ENCODE measurements around the gene SPAG16. TPM values are rescaled to one million over a fixed set of nuclear protein-coding genes. Genes with fewer than 3 reads are reported as not detected.

The SPAG16 gene
- total and polyA plus RNA-seq, 10 donors = 9.0 to 19.7 (median 12.2) TPM

DNA sequence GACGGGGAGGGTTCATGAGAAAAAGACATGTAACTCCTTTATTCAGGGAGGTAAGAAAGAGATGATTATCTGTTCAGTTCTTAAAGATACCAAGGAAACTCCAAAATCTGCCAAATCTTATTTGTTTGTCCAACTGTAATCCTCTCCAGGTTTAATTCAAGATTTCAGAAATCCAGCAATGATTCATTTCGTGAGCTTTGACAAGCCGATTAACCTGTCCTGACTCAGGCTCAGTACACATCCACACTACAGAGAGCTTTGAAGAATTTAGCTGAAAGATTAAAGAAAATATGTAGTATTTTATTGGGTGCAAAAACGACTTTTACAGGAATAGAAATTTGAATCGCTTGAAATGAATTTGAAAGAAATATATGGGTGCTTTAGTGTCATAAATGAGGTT lies 1.1 kb downstream of the SPAG16 start:
- intact Hi-C loops (cut with DNase I; ENCODE audit: low total_unique reads) = no loop called here
- TF ChIP-seq, protein P1, sequence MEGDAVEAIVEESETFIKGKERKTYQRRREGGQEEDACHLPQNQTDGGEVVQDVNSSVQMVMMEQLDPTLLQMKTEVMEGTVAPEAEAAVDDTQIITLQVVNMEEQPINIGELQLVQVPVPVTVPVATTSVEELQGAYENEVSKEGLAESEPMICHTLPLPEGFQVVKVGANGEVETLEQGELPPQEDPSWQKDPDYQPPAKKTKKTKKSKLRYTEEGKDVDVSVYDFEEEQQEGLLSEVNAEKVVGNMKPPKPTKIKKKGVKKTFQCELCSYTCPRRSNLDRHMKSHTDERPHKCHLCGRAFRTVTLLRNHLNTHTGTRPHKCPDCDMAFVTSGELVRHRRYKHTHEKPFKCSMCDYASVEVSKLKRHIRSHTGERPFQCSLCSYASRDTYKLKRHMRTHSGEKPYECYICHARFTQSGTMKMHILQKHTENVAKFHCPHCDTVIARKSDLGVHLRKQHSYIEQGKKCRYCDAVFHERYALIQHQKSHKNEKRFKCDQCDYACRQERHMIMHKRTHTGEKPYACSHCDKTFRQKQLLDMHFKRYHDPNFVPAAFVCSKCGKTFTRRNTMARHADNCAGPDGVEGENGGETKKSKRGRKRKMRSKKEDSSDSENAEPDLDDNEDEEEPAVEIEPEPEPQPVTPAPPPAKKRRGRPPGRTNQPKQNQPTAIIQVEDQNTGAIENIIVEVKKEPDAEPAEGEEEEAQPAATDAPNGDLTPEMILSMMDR (IDR thresholded peaks at IDR 0.05 in 8 of 11, conservative IDR thresholded peaks at IDR 0.05 in 3 of 11) = no peak
- TF ChIP-seq POLR2AphosphoS5 (IDR thresholded peaks at IDR 0.05) = no peak
- no peak for TF ChIP-seq POLR2A (IDR thresholded peaks at IDR 0.05)
- DNase-seq = no peak
- no peaks in the 10 kb centered on the region for H3K9me3 ChIP-seq
- H3K27ac ChIP-seq = no peak overlapping the region
- WGBS, 5 donors = 92 to 94% (median 94%) methylated on average over 5 of the region's 5 CpGs
- H3K36me3 ChIP-seq = no peaks in the 10 kb centered on the region
- peaks cover 0 to 29% (median 26%) of the 10 kb centered on the region in 6 donors for H3K4me1 ChIP-seq
- H3K27me3 ChIP-seq (replicated peaks in 1 of 7) = no peaks in the 10 kb centered on the region
- H3K4me3 ChIP-seq = peak overlapping the region in 1 of 8 donors; percentile 82

DNA sequence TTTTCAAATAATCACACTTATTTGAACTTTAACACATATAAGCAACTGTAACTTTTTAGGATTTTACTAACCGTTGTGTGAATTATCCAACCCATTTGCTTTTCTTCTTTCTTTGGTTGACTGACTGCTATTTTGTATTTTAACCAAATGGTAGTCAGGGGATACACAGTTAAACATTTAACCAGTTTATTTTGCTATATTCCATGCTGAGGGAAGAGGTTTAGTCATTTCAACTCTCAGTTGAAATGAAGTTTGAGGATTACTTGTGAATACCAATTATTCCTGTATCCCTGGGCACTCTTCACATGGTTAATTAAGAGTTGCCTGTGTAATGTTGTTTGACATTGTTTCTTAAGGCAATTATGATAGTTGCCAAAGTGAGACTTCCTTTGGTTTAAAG lies 1.9 kb downstream of the SPAG16 start:
- Histone ChIP-seq H3K9me3 (no peaks in the 10 kb centered on the region), H3K4me1 (peaks cover 0 to 29% (median 26%) of the 10 kb centered on the region in 6 donors), H3K27ac (no peak overlapping the region), H3K27me3 (replicated peaks in 1 of 7) (no peaks in the 10 kb centered on the region), H3K4me3 (no peak overlapping the region), H3K36me3 (no peaks in the 10 kb centered on the region)
- intact Hi-C loops (cut with DNase I; ENCODE audit: low total_unique reads) = no loop called here
- DNase-seq = no peak
- TF ChIP-seq POLR2AphosphoS5 (IDR thresholded peaks at IDR 0.05) (no peak), POLR2A (IDR thresholded peaks at IDR 0.05) (no peak)
- TF ChIP-seq, protein P1 (IDR thresholded peaks at IDR 0.05 in 8 of 11, conservative IDR thresholded peaks at IDR 0.05 in 3 of 11) = no peak
- WGBS, 5 donors = 79 to 95% (median 90%) methylated on average over 1 of the region's 1 CpG

GRCh38 chr2:213288913-213289700 lies 4.8 kb downstream of the SPAG16 start:
- intact Hi-C loops (cut with DNase I; ENCODE audit: low total_unique reads) = no loop called here

GRCh38 chr2:213290501-213290900 lies 6.2 kb downstream of the SPAG16 start:
- H3K27me3 ChIP-seq (replicated peaks in 1 of 7) = no peaks in the 10 kb centered on the region
- H3K9me3 ChIP-seq = no peaks in the 10 kb centered on the region
- no peak overlapping the region for H3K4me3 ChIP-seq
- TF ChIP-seq, protein P1 (IDR thresholded peaks at IDR 0.05 in 8 of 11, conservative IDR thresholded peaks at IDR 0.05 in 3 of 11) = no peak
- TF ChIP-seq POLR2A (IDR thresholded peaks at IDR 0.05) = no peak
- TF ChIP-seq POLR2AphosphoS5 (IDR thresholded peaks at IDR 0.05) = no peak
- peaks cover 0 to 5% (median 4%) of the 10 kb centered on the region in 6 donors for H3K4me1 ChIP-seq
- no peak overlapping the region for H3K27ac ChIP-seq
- no peak for DNase-seq
- no peaks in the 10 kb centered on the region for H3K36me3 ChIP-seq
- intact Hi-C loops (cut with DNase I; ENCODE audit: low total_unique reads) = no loop called here
- WGBS, 5 donors = 84 to 97% (median 92%) methylated on average over 3 of the region's 3 CpGs

More at GRCh38 chr2:213288913-213289700, 4.8 kb downstream of the SPAG16 start:
- Histone ChIP-seq H3K36me3 (no peaks in the 10 kb centered on the region), H3K9me3 (no peaks in the 10 kb centered on the region), H3K27ac (no peak overlapping the region), H3K4me3 (no peak overlapping the region), H3K27me3 (replicated peaks in 1 of 7) (no peaks in the 10 kb centered on the region), H3K4me1 (peaks cover 0 to 15% (median 14%) of the 10 kb centered on the region in 6 donors)
- 79 to 88% (median 84%) methylated on average over 2 of the region's 2 CpGs for WGBS, 5 donors
- no peak for DNase-seq
- TF ChIP-seq, protein P1 (IDR thresholded peaks at IDR 0.05 in 8 of 11, conservative IDR thresholded peaks at IDR 0.05 in 3 of 11) = no peak
- TF ChIP-seq POLR2A (IDR thresholded peaks at IDR 0.05) (no peak), POLR2AphosphoS5 (IDR thresholded peaks at IDR 0.05) (no peak)

All from spleen (tissue), 11 donors.